Stimulated activated memory B cell treated with anti-CD40 and anti-IgM and Interleukin-4, amounts not matched to agents 10 μg/mL and 1 μg/mL and 100 μg/mL, for 72 hours (primary cell): ENCODE measurements around the gene HECTD4.
"Not testable (repeated sequence)": the region's sequence is repeated elsewhere in the genome, so short reads cannot be mapped to it uniquely, and the experiment has no call there.

Source experiments
- ATAC-seq: fragments of 150-1000 bp; cut with Tn5 transposase; 2 replicates; pipeline ENCODE4 v1.10.0; 2021
- H3K27ac Mint-ChIP-seq: one replicate; pipeline ENCODE4 v1.8.0; 2022; ENCODE audit warnings: mild to moderate bottlenecking, mixed read lengths
- H3K27me3 Mint-ChIP-seq: one replicate; pipeline ENCODE4 v1.8.0; 2022; ENCODE audit warnings: mixed read lengths
- H3K36me3 Mint-ChIP-seq: one replicate; pipeline ENCODE4 v1.8.0; 2022; ENCODE audit warnings: mixed read lengths
- H3K4me1 Mint-ChIP-seq: one replicate; pipeline ENCODE4 v1.8.0; 2022; ENCODE audit warnings: mixed read lengths
- H3K4me3 Mint-ChIP-seq: one replicate; pipeline ENCODE4 v1.8.0; 2022; ENCODE audit warnings: mild to moderate bottlenecking, moderate library complexity, mixed read lengths
- H3K9me3 Mint-ChIP-seq: one replicate; pipeline ENCODE4 v1.8.0; 2022; ENCODE audit warnings: mixed read lengths

Gene HECTD4

GRCh38 chr12:112413855-112414625 is 31.8 kb upstream of the HECTD4 start:
- H3K9me3 Mint-ChIP-seq: no peaks in the 10 kb centered on the region
- no peak overlapping the region for H3K4me3 Mint-ChIP-seq
- no peak for ATAC-seq
- H3K4me1 Mint-ChIP-seq: peaks cover 10% of the 10 kb centered on the region
- H3K36me3 Mint-ChIP-seq: peaks cover 6% of the 10 kb centered on the region
- no peak overlapping the region for H3K27ac Mint-ChIP-seq
- no peaks in the 10 kb centered on the region for H3K27me3 Mint-ChIP-seq

- ATAC-seq: no peak
- H3K9me3 Mint-ChIP-seq: no peaks in the 10 kb centered on the region
- peak overlapping the region; percentile 100 for H3K4me3 Mint-ChIP-seq
- H3K36me3 Mint-ChIP-seq: peaks cover 40% of the 10 kb centered on the region
- peak overlapping the region; percentile 100 for H3K27ac Mint-ChIP-seq
- H3K27me3 Mint-ChIP-seq: no peaks in the 10 kb centered on the region
- peaks cover 37% of the 10 kb centered on the region for H3K4me1 Mint-ChIP-seq
Observed at GRCh38 chr12:112409906-112410244, 27.6 kb upstream of the HECTD4 start.

- ATAC-seq: peak; percentile 95
- no peaks in the 10 kb centered on the region for H3K27me3 Mint-ChIP-seq
- peaks cover 46% of the 10 kb centered on the region for H3K36me3 Mint-ChIP-seq
Observed at GRCh38 chr12:112409064-112409905, 27.1 kb upstream of the HECTD4 start, which contains the start of gene RPL6. Gene RPL6, minus strand, starts transcription at chr12:112409605. Its CDS starts 949 bp downstream, at chr12:112408656.

GRCh38 chr12:112408621-112409020 is 26.4 kb upstream of the HECTD4 start:
- Mint-ChIP-seq H3K9me3 (no peaks in the 10 kb centered on the region), H3K27ac (peak overlapping the region; percentile 100), H3K36me3 (peaks cover 48% of the 10 kb centered on the region), H3K4me3 (peak overlapping the region; percentile 100), H3K4me1 (peaks cover 42% of the 10 kb centered on the region), H3K27me3 (no peaks in the 10 kb centered on the region)
- ATAC-seq: no peak

More at GRCh38 chr12:112409064-112409905, 27.1 kb upstream of the HECTD4 start, which contains the start of gene RPL6:
- Mint-ChIP-seq H3K4me1 (peaks cover 42% of the 10 kb centered on the region), H3K27ac (peak within 1 kb of the TSS; percentile 100), H3K9me3 (no peaks in the 10 kb centered on the region), H3K4me3 (peak within 1 kb of the TSS; percentile 100)

- Mint-ChIP-seq H3K4me1 (peaks cover 42% of the 10 kb centered on the region), H3K36me3 (peaks cover 48% of the 10 kb centered on the region), H3K27ac (peak overlapping the region; percentile 100), H3K4me3 (peak overlapping the region; percentile 100)
- ATAC-seq, H3K27me3 Mint-ChIP-seq, H3K9me3 Mint-ChIP-seq: not testable (repeated sequence)
Observed at GRCh38 chr12:112407683-112408082, 25.5 kb upstream of the HECTD4 start.

- peak overlapping the region; percentile 100 for H3K27ac Mint-ChIP-seq
- H3K36me3 Mint-ChIP-seq: peaks cover 48% of the 10 kb centered on the region
- no peaks in the 10 kb centered on the region for H3K9me3 Mint-ChIP-seq
- H3K27me3 Mint-ChIP-seq: no peaks in the 10 kb centered on the region
- no peak for ATAC-seq
- peak overlapping the region; percentile 100 for H3K4me3 Mint-ChIP-seq
- H3K4me1 Mint-ChIP-seq: peaks cover 42% of the 10 kb centered on the region
Observed at GRCh38 chr12:112406519-112407488, 24.6 kb upstream of the HECTD4 start.

GRCh38 chr12:112401903-112402498 is 19.8 kb upstream of the HECTD4 start:
- ATAC-seq: no peak
- H3K27me3 Mint-ChIP-seq: no peaks in the 10 kb centered on the region
- no peak overlapping the region for H3K4me3 Mint-ChIP-seq
- no peaks in the 10 kb centered on the region for H3K9me3 Mint-ChIP-seq
- H3K36me3 Mint-ChIP-seq: peaks cover 23% of the 10 kb centered on the region
- H3K4me1 Mint-ChIP-seq: peaks cover 12% of the 10 kb centered on the region
- no peak overlapping the region for H3K27ac Mint-ChIP-seq

GRCh38 chr12:112401054-112401453 is 18.8 kb upstream of the HECTD4 start:
- Mint-ChIP-seq H3K4me1 (peaks cover 10% of the 10 kb centered on the region), H3K36me3 (peaks cover 15% of the 10 kb centered on the region), H3K27me3 (no peaks in the 10 kb centered on the region), H3K9me3 (no peaks in the 10 kb centered on the region), H3K27ac (no peak overlapping the region), H3K4me3 (no peak overlapping the region)
- no peak for ATAC-seq

- no peak overlapping the region for H3K27ac Mint-ChIP-seq
- peaks cover 6% of the 10 kb centered on the region for H3K9me3 Mint-ChIP-seq
- H3K36me3 Mint-ChIP-seq: no peaks in the 10 kb centered on the region
- H3K27me3 Mint-ChIP-seq: peaks cover 8% of the 10 kb centered on the region
- no peaks in the 10 kb centered on the region for H3K4me1 Mint-ChIP-seq
- no peak for ATAC-seq
- no peak overlapping the region for H3K4me3 Mint-ChIP-seq
Observed at GRCh38 chr12:112393328-112393727, 11.1 kb upstream of the HECTD4 start.

- not testable (repeated sequence) for ATAC-seq
Observed at GRCh38 chr12:112389922-112390654, 7.9 kb upstream of the HECTD4 start.

GRCh38 chr12:112389228-112389627 is 7.0 kb upstream of the HECTD4 start:
- peaks cover 8% of the 10 kb centered on the region for H3K4me1 Mint-ChIP-seq
- no peaks in the 10 kb centered on the region for H3K9me3 Mint-ChIP-seq
- H3K27ac Mint-ChIP-seq: no peak overlapping the region
- no peaks in the 10 kb centered on the region for H3K36me3 Mint-ChIP-seq
- no peak for ATAC-seq
- H3K27me3 Mint-ChIP-seq: peaks cover 8% of the 10 kb centered on the region
- H3K4me3 Mint-ChIP-seq: no peak overlapping the region

More at GRCh38 chr12:112389922-112390654, 7.9 kb upstream of the HECTD4 start:
- not testable (repeated sequence) for H3K9me3 Mint-ChIP-seq, H3K27me3 Mint-ChIP-seq, H3K4me1 Mint-ChIP-seq, H3K4me3 Mint-ChIP-seq, H3K27ac Mint-ChIP-seq, H3K36me3 Mint-ChIP-seq

GRCh38 chr12:112386726-112387125 is 4.5 kb upstream of the HECTD4 start:
- no peak for ATAC-seq
- Mint-ChIP-seq H3K27ac (no peak overlapping the region), H3K27me3 (peaks cover 8% of the 10 kb centered on the region), H3K4me1 (peaks cover 8% of the 10 kb centered on the region), H3K4me3 (no peak overlapping the region), H3K9me3 (no peaks in the 10 kb centered on the region), H3K36me3 (no peaks in the 10 kb centered on the region)

GRCh38 chr12:112382866-112383265 is 635 bp upstream of the HECTD4 start:
- no peaks in the 10 kb centered on the region for H3K9me3 Mint-ChIP-seq
- H3K27me3 Mint-ChIP-seq: no peaks in the 10 kb centered on the region
- no peak for ATAC-seq
- H3K4me3 Mint-ChIP-seq: peak overlapping the region; percentile 90
- peaks cover 28% of the 10 kb centered on the region for H3K4me1 Mint-ChIP-seq
- H3K27ac Mint-ChIP-seq: peak overlapping the region; percentile 75
- no peaks in the 10 kb centered on the region for H3K36me3 Mint-ChIP-seq

GRCh38 chr12:112381406-112381882 is 787 bp downstream of the HECTD4 start:
- peak; percentile 82 for ATAC-seq
- Mint-ChIP-seq H3K9me3 (no peaks in the 10 kb centered on the region), H3K27me3 (no peaks in the 10 kb centered on the region), H3K4me1 (peaks cover 30% of the 10 kb centered on the region), H3K36me3 (no peaks in the 10 kb centered on the region), H3K4me3 (peak overlapping the region; percentile 90), H3K27ac (peak overlapping the region; percentile 75)
